PC-9 (cell line): ENCODE measurements around the gene CEP112.

Experiments used
- EZH2 ChIP-seq: fragments of 200-600 bp; sonication (generic); IDR thresholded peaks from 2 replicates; pipeline ENCODE4 v1.8.0; 2017; ENCODE audit warnings: antibody characterized with exemption, low read depth
- TF ChIP-seq, protein P1 (sequence below): fragments of 200-600 bp; sonication (generic); conservative IDR thresholded peaks from 2 replicates; pipeline ENCODE4 v1.6.1; 2017; ENCODE audit warnings: mixed run types, antibody characterized with exemption, mild to moderate bottlenecking, moderate library complexity

- TF ChIP-seq, protein P1, sequence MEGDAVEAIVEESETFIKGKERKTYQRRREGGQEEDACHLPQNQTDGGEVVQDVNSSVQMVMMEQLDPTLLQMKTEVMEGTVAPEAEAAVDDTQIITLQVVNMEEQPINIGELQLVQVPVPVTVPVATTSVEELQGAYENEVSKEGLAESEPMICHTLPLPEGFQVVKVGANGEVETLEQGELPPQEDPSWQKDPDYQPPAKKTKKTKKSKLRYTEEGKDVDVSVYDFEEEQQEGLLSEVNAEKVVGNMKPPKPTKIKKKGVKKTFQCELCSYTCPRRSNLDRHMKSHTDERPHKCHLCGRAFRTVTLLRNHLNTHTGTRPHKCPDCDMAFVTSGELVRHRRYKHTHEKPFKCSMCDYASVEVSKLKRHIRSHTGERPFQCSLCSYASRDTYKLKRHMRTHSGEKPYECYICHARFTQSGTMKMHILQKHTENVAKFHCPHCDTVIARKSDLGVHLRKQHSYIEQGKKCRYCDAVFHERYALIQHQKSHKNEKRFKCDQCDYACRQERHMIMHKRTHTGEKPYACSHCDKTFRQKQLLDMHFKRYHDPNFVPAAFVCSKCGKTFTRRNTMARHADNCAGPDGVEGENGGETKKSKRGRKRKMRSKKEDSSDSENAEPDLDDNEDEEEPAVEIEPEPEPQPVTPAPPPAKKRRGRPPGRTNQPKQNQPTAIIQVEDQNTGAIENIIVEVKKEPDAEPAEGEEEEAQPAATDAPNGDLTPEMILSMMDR = no peak
- TF ChIP-seq EZH2 = no peak
Measured at GRCh38 chr17:65745241-65745640, 446.7 kb downstream of the CEP112 start.
